NCI-H146 treated with DMSO at 0.1 percent for 48 hours (cell line): Measurements from ENCODE around the gene OR4C6.

Source experiments
- DNase-seq: peaks from one replicate; lab custom pipeline; 2025; ENCODE audit not compliant: unreplicated experiment; lab: John Stamatoyannopoulos, UW

OR4C6 gene

GRCh38 chr11:55661901-55662300 lies at the start of gene OR4C6:
TSS of gene OR4C6 (plus strand) at chr11:55662201. CDS start at chr11:55665167, 2,966 bp downstream.
- DNase-seq: no peak

GRCh38 chr11:55624531-55624930 lies 37.5 kb upstream of the OR4C6 start:
- no peak for DNase-seq

- DNase-seq: no peak
Observed at GRCh38 chr11:55634813-55635212, 27.2 kb upstream of the OR4C6 start, which contains the start of gene OR4P4. TSS of gene OR4P4 (plus strand) at chr11:55635113.

GRCh38 chr11:55648027-55648426 lies 14.0 kb upstream of the OR4C6 start, which contains the start of gene OR4S2:
TSS of gene OR4S2 (plus strand) at chr11:55648327. CDS start at chr11:55650904, 2,577 bp downstream.
- DNase-seq: no peak

GRCh38 chr11:55652560-55652959 lies 9.4 kb upstream of the OR4C6 start:
- no peak for DNase-seq

- DNase-seq: no peak
Observed at GRCh38 chr11:55655096-55655495, 6.9 kb upstream of the OR4C6 start.

- no peak for DNase-seq
Observed at GRCh38 chr11:55658031-55658573, 3.9 kb upstream of the OR4C6 start.

GRCh38 chr11:55658608-55659007 lies 3.4 kb upstream of the OR4C6 start:
- no peak for DNase-seq

- no peak for DNase-seq
Observed at GRCh38 chr11:55669376-55669775, 7.4 kb downstream of the OR4C6 start.

- no peak for DNase-seq
Observed at GRCh38 chr11:55673860-55674259, 11.9 kb downstream of the OR4C6 start.

GRCh38 chr11:55697817-55698216 lies 35.8 kb downstream of the OR4C6 start:
- no peak for DNase-seq

GRCh38 chr11:55701429-55701828 lies 39.4 kb downstream of the OR4C6 start:
- DNase-seq: no peak

- no peak for DNase-seq
Observed at GRCh38 chr11:55707029-55707428, 45.0 kb downstream of the OR4C6 start.

GRCh38 chr11:55714982-55715888 lies 53.2 kb downstream of the OR4C6 start:
- DNase-seq: no peak
